HuH-7.5 (cell line): ENCODE results near the gene HOXA6.

Experiments used
- DNase-seq: peaks from one replicate; pipeline ENCODE4 v3.0.0; 2011; ENCODE audit warnings: low spot score

Gene HOXA6

GRCh38 chr7:27149842-27150567 lies 2.4 kb upstream of the HOXA6 start:
- no peak for DNase-seq

DNA sequence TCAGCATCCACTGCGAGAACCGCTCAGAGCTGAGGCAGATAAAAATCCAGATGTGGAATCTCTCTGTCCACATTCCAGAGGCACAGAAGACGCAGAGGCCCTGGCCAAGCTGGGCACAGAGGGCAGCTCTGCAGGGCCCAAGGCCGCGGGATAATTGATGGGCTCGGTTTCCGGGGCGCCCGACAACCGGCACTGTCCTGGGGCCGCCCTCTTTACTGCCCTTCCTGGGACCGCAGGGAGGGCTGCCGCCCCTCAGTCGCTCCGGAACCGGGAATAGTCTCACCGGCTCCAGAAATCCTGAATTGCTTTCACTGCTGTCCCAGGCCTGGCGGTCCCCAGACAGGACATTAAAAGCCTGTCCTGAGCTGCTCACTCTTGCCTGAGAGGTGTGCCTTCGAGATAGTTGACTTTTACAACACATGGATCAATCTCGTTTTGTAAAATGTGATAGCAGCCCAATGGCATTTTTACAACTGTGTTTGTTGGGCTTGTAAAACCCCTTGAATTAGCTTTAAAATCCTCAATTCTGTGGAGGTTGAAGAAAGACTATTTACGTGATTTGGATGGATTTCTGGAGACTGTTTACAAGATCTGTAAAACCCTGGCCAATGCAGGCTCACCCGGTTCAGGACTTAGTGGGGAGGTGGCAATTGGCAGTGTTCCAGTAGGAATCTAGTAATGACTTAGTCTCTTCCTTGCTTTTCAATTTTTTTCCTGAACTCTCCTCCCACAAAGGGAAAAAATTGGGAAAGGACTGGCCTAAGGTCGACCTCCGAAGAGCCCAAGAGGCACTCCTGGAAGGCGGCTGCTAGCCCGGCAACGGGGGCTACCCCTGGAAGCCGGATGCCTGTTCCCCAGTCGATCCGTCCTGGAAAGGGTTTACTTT lies 1.4 kb upstream of the HOXA6 start:
- no peak for DNase-seq

DNA sequence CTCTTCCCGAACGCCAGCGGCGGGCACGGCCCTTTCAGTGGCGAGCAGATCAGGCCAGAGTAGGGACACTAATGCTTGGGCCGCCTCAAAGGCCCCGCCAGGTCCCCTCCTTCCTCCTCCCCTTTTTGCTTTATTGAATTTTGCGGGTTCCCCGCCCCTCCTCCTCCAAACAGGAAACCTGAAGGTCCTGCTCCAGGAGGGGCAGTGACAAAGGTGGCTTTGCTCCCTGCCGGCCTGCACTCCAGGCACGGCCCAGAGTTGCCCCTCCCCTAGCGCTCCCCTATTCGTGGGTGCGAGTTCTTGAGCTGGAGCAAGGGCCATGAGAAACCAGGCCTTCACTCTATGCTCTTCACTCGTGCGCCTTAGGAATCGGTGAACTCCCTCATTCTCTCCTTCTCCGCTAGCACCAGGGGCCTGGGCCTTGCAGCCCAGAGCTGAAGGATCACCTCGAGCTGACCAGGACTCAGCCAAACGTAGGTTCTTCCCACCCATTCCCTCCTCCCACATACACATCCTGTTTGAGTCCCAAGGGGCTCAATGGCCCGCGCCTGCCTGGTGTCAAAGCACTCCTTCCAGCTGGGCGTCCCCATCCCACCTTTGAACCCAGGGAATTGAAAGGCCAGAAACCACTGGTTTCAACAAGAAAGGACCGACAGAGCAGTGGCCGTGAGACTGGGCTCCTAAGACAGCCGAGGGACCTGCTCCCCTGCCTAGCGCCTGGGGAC lies 619 bp upstream of the HOXA6 start:
- DNase-seq, result no peak

DNA sequence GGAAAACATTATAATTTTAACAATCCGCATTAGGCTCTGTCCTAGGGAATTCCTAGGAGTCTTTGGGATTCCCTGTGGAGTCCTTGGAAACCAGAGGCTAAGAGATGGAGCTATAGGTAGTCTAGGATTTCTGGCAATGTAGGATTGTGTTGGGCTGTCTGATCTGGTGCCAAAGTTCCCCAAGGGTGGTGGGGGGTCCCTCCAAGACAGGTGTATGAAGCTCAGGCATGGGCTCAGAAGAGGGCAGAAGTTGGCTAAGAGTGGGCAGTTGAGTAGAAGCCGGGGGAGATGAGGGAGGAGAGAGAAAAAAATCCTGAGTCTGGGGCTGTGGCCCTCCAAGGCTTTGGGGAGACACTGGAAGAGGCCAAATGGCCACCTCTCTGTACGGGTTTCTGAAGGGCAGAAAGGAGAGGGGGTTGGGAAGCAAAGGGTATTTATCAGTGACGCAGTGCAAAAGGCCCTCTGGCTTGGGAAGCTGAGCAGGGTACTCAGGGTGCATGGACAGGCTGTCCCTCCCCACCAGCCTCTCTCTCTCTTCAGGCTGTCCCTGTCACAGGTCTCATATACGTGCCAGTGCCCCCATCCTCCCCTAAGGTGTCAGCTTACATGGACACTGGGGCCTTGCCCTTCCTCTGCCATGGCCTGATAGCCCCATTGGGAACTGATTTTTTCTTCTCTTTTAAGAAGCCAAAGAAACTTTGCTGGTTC lies 929 bp downstream of the HOXA6 start:
- DNase-seq, result no peak

DNA sequence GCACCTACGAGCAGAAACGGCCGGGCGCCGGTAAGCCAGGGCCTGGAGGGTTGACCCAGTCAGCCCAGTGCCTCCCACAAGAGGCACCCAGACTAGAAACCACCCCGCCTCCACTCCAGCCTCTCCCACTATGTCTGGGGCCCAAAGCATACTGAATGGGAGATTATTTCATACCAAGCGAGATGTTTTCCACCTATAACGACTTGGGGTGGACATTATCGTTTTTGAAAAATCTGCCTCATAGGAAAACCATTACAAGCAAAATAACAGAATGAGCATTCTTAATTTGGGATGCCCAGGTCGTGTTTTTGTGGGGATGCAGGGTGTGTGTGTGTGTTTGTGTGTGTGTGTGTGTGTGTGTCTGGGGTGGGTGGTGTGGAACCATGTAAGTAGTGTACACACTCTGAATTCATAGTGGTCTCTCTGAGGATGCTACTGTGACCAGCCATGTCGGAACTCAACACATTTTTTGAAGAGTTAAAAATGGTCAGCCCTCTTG lies 1.6 kb downstream of the HOXA6 start:
- no peak for DNase-seq

DNA sequence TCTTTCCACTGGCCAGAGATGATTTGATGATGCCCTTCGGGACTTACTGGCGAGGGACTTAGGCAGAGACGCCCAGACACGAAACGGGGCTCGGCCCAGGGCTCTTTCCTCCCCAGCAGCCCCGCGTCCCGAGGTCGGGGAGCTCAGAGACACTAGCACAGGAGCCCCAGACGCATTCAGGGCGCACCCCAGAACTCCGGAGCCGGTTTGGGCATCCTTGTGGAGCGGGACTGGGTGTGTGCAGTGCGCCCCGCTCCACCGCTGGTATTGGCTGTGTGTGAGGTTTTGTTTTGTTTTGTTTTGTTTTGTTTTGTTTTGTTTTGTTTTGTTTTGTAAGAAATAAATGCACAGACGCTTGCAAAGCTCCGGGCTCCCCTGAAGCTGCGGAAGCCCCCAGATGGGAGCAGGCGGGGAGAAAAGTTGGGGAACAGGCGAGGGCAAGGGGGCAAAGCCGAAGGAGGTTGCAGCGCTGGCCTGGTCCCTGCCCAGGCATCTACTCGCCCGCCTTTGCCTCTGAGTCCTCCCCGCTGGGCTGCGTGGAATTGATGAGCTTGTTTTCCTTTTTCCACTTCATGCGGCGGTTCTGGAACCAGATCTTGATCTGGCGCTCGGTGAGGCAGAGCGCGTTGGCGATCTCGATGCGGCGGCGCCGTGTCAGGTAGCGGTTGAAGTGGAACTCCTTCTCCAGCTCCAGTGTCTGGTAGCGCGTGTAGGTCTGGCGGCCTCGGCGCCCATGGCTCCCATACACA lies 2.2 kb downstream of the HOXA6 start:
- no peak for DNase-seq

DNA sequence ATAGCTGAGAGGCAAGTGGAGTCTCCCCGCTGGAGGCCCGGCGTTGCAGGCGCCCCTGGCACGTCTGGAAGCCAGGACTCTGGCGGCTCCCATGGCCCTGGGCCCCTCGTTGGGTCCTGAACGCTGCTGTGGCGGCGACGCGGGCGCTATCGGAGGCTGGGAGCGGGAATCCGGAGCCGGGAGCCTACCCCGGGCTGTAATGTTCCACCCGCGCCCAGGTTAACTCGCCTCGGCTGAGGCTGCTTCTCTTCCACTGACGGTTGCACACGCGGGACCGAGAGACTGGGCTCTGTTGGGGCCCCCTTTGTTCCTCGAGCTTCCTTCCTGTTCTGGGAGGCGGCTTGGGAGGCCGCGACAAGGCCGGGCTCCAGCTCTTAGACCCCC lies 2.8 kb downstream of the HOXA6 start:
- no peak for DNase-seq

- no peak for DNase-seq
These were observed 3.4 kb downstream of the HOXA6 start for GRCh38 chr7:27143950-27144780.

DNA sequence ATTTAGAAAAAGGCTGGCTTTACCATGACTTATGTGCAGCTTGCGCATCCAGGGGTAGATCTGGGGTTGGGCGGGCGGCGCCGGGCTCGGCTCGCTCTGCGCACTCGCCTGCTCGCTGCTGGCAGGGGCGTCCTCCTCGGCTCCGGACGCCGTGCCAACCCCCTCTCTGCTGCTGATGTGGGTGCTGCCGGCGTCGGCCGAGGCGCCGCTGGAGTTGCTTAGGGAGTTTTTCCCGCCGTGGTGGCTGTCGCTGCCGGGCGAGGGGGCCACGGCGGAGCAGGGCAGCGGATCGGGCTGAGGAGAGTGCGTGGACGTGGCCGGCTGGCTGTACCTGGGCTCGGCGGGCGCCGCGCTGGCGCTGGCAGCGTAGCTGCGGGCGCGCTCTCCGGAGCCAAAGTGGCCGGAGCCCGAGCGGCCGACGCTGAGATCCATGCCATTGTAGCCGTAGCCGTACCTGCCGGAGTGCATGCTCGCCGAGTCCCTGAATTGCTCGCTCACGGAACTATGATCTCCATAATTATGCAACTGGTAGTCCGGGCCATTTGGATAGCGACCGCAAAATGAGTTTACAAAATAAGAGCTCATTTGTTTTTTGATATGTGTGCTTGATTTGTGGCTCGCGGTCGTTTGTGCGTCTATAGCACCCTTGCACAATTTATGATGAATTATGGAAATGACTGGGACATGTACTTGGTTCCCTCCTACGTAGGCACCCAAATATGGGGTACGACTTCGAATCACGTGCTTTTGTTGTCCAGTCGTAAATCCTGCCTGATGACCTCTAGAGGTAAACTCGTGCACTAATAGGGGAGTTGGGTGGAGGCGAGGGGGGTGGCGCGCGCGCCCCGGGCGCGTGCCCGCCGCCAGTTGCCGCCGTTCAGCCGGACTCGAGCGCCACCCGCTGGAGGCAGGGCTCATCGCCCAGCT lies 4.3 kb downstream of the HOXA6 start, which contains the start of gene HOXA5:
HOXA5 (minus strand) TSS at position 659 of the 927 bp plus-strand sequence; CDS start at position 585, 74 bp downstream.
- DNase-seq, result peak; percentile 99

DNA sequence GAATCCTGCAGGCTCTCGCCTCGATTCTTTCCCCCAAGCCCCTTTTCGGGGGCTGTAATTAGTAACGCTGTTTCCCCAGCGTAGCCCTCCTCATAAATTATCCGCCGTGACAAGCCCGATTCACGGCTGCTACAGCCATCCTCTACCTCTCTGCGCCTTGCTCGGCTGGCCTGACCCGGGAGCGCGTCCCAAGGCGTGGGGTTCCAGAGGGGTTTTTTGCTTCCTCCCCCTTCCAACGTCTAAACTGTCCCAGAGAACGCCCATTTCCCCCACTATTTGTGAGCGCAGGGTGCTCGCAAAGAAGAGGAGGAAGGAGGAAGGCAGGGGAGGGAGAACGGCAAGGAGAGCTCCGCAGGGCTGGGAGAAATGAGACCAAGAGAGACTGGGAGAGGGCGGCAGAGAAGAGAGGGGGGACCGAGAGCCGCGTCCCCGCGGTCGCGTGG lies 5.0 kb downstream of the HOXA6 start:
- DNase-seq, result peak; percentile 60

DNA sequence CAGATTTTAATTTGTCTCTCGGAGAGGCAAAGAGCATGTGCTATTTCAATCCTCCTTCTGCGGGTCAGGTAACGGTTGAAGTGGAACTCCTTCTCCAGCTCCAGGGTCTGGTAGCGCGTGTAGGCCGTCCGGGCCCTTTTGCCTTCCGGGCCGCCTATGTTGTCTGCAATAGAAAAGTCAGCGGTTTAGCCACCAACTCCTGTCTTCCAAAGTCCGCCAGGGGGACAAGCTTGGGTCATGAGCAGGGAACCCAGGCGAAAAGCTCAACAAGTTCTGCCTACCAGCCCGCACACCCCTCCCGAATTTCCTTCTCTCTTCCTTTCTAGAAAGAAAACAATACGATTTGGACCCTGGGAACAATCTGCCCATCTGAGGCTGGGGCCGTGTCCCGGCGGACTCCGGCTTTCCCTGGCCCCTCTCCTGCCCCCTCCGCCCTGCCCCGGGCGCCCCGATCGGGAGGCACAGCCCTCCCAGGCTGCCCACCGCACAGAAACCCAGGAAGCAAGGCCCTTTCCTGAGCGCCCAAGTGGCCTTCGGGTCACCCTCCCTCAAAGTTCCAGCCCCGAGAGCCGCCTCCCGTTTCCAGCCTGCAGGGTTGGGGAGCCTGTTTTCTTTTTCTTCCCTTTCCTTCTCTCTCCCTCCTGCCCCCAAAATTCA lies 5.5 kb downstream of the HOXA6 start:
- DNase-seq, result peak; percentile 96

GRCh38 chr7:27141137-27141922 lies 6.2 kb downstream of the HOXA6 start:
- no peak for DNase-seq

DNA sequence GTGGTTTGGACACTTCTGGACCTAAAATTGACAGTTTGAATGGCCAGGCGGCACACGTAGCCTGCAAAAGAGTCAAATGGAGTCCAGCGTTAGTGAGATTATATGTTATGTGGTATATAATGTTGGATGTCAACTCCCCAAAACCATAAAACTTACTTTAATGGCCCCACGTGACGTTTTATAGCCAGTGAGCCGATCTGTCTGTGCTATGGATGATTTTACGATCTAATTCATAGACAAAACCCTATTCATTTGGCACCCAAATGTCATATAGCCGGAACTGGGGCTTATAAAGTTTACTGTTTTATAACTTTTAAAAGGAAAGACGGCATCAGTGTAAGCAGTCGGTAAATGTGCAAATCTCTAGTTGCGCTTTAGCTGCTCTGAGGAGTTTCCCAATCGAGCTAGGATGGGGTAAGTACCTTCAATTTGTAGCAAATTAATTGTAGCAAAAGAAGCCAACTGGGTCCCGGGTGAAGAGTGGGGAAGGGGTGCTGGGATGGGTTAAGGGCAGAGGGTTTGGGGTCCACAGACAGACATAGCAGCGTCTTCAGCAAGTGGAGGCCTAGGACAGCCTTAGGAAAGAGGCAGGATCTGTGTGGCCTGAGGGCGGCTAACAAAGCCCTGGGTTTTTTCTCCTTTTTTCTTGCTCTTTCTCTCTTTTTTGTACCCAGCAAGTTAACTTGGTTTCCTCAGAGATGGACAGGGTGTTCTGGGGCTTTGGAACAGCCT lies 7.3 kb downstream of the HOXA6 start:
- DNase-seq, result no peak

DNA sequence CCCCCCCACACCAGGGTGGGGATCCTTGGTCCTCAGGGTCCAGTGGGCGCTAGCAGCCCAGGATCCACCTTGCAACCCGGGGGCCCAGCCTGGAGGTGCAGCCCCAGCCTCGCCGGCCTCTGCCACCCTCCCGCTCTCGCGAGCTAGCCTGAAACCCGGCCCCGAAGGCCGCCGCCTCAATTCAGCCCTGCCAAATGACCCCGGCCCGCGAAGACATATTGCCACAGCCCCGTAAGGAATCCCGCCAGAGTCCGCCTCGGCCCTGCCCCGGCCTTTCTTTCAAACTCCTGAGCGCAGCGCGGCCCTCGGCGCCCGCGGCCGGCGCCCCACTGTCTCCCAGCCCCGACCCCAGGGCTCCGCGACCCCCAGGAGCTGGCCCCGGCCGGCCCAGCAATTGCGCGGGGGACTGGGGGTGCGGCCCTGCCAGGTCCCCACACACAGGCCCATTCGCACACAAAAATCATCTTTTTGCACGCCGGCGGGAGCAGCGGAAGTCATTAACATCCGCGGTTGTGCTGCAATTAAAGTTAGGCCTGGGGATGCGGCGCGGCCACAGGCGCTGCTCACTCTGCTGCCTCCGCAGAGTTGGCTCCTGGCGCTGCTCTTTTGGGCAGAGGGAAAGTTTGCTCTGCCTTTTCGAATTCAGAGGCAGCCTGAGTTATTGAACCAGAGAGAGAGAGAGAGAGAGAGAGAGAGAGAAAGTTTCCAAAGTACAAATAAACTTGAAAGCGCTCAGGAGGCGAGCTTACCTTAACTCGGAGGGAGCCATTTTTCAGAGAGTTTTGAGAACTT lies 8.0 kb downstream of the HOXA6 start:
- no peak for DNase-seq

DNA sequence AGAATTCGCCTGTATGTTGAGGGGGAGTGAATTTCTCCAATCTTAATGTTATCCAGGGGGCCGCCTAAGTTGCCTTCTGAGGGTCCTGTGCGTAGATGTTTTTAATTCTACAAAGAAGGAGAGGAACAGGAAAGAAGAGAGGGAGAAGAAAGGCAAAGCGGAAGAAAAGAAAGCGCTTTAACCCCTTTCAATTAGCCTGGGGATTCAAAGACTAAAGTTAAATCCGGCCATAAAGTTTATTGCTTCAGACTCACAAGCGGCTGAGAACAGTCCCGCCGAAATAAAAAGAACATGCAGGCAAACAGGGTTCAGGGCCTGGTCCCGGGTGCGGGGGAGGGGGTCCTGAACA lies 8.6 kb downstream of the HOXA6 start:
- DNase-seq, result no peak

DNA sequence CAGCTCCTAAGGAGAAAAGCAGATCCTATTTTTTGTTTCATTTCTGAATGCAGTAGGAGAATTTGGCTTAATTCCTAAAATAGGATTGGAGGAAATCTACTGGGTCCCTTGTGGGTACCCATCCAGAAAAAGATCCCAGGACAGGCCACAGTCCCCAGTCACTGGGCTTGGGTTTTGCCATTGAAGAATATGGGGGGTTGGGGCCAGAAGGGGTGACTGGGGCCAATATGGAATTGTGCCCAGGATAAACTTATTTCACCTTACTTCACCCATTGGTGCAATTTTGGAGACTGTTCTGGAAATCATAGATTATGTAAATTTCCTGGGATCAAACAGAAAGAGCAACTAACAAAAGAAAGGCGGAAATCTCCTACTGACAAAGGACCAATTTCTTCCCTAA lies 9.1 kb downstream of the HOXA6 start:
- DNase-seq, result no peak
